NB4 (cell line): ENCODE measurements around the gene LARP4B.
A peak's percentile ranks its signal among the peaks of the same experiment; 100 is the strongest.

Experiments
- DNase-seq: peaks from one replicate; pipeline ENCODE4 v3.0.0; 2010; ENCODE audit warnings: low read depth
- H3K4me3 ChIP-seq: one replicate; pipeline ENCODE4 v1.5.1; 2011; ENCODE audit warnings: mild to moderate bottlenecking, low read depth, low read length, moderate library complexity
- CTCF ChIP-seq: IDR thresholded peaks from one replicate; pipeline ENCODE4 v1.5.1; 2012; ENCODE audit warnings: low read depth, low read length
- MAX ChIP-seq: IDR thresholded peaks from 2 replicates; pipeline ENCODE4 v1.6.1; 2011; ENCODE audit warnings: low read depth, low read length
- MYC ChIP-seq: IDR thresholded peaks from 2 replicates; pipeline ENCODE4 v1.6.1; 2011; ENCODE audit warnings: low read depth, low read length
- POLR2A ChIP-seq: IDR thresholded peaks from 2 replicates; pipeline ENCODE4 v1.6.1; 2011; ENCODE audit warnings: mild to moderate bottlenecking; ENCODE audit not compliant: insufficient read length; ENCODE audit errors: extremely low read depth

LARP4B gene

GRCh38 chr10:931326-932318 lies at the start of gene LARP4B:
LARP4B (minus strand) TSS chr10:931705; CDS start chr10:885721, 45,984 bp downstream.
- TF ChIP-seq POLR2A: peak; percentile 58
- peak; percentile 70; the same call in 1 of the 2 replicates for TF ChIP-seq MYC
- peak; percentile 52 for TF ChIP-seq MAX
- no peak for TF ChIP-seq CTCF
- H3K4me3 ChIP-seq: peak within 1 kb of the TSS; percentile 71
- peak; percentile 99 for DNase-seq

- H3K4me3 ChIP-seq: no peak overlapping the region
- DNase-seq: no peak
- TF ChIP-seq CTCF (no peak), MYC (no peak), MAX (no peak), POLR2A (no peak)
Measured at GRCh38 chr10:980468-981093, 49.1 kb upstream of the LARP4B start.

- DNase-seq: peak; percentile 29
- no peak overlapping the region for H3K4me3 ChIP-seq
- TF ChIP-seq CTCF (no peak), MYC (no peak), POLR2A (no peak), MAX (no peak)
Measured at GRCh38 chr10:978826-979421, 47.4 kb upstream of the LARP4B start.

GRCh38 chr10:976316-976715 lies 44.8 kb upstream of the LARP4B start:
- DNase-seq: no peak
- TF ChIP-seq MYC (no peak), MAX (no peak), POLR2A (no peak), CTCF (no peak)
- no peak overlapping the region for H3K4me3 ChIP-seq

GRCh38 chr10:974785-975074 lies 43.2 kb upstream of the LARP4B start:
- H3K4me3 ChIP-seq: no peak overlapping the region
- DNase-seq: no peak
- TF ChIP-seq POLR2A: no peak
- TF ChIP-seq MAX: no peak
- no peak for TF ChIP-seq MYC
- no peak for TF ChIP-seq CTCF
